Hepatocyte (in vitro differentiated cells): ENCODE data around the gene SLC15A2. TPM values are rescaled to one million over a fixed set of nuclear protein-coding genes. Genes with fewer than 3 reads are reported as not detected.
"Not testable (repeated sequence)": the region's sequence is repeated elsewhere in the genome, so short reads cannot be mapped to it uniquely, and the experiment has no call there.

Experiments used
- DNase-seq: peaks from one replicate; pipeline ENCODE4 v3.0.0-alpha.2; 2016; ENCODE audit warnings: low spot score
- H2AFZ ChIP-seq: fragments of 200-600 bp; sonication (generic); 2 replicates; pipeline ENCODE4 v1.6.0; 2016; ENCODE audit warnings: antibody characterized with exemption, mild to moderate bottlenecking
- H3K27ac ChIP-seq: fragments of 200-600 bp; sonication (generic); 2 replicates; pipeline ENCODE4 v1.5.1; 2016; ENCODE audit warnings: mild to moderate bottlenecking
- H3K27me3 ChIP-seq: fragments of 200-600 bp; sonication (generic); 2 replicates; pipeline ENCODE4 v1.6.1; 2016
- H3K36me3 ChIP-seq: fragments of 200-600 bp; sonication (generic); replicated peaks from 2 replicates; pipeline ENCODE4 v1.5.1; 2016; ENCODE audit warnings: low read depth; ENCODE audit not compliant: insufficient read depth
- H3K4me1 ChIP-seq: fragments of 200-600 bp; sonication (generic); 2 replicates; pipeline ENCODE4 v1.5.1; 2016; ENCODE audit warnings: mild to moderate bottlenecking, moderate library complexity; ENCODE audit not compliant: insufficient read depth
- H3K4me2 ChIP-seq: fragments of 200-600 bp; sonication (generic); 2 replicates; pipeline ENCODE4 v1.6.0; 2016
- H3K4me3 ChIP-seq: fragments of 200-600 bp; sonication (generic); 2 replicates; pipeline ENCODE4 v1.5.1; 2016; ENCODE audit warnings: mild to moderate bottlenecking
- H3K79me2 ChIP-seq: fragments of 200-600 bp; sonication (generic); 2 replicates; pipeline ENCODE4 v1.6.0; 2017; ENCODE audit warnings: mild to moderate bottlenecking
- H3K9me2 ChIP-seq: fragments of 200-600 bp; sonication (generic); replicated peaks from 2 replicates; pipeline ENCODE4 v1.6.0; 2017; ENCODE audit warnings: mild to moderate bottlenecking; ENCODE audit not compliant: insufficient read depth
- H3K9me3 ChIP-seq: fragments of 200-600 bp; sonication (generic); 2 replicates; pipeline ENCODE4 v1.5.1; 2016; ENCODE audit warnings: low read depth, mild to moderate bottlenecking
- H4K20me1 ChIP-seq: fragments of 200-600 bp; sonication (generic); 2 replicates; pipeline ENCODE4 v1.6.0; 2016; ENCODE audit warnings: mild to moderate bottlenecking; ENCODE audit not compliant: insufficient read depth, poor library complexity, severe bottlenecking
- EZH2 ChIP-seq: fragments of 200-600 bp; sonication (generic); IDR thresholded peaks from 2 replicates; pipeline ENCODE4 v1.6.1; 2016; ENCODE audit warnings: antibody characterized with exemption, mild to moderate bottlenecking, borderline replicate concordance
- EZH2phosphoT487 ChIP-seq: fragments of 200-600 bp; sonication (generic); IDR thresholded peaks from one replicate; pipeline ENCODE4 v1.6.1; 2018; ENCODE audit warnings: antibody characterized with exemption, mild to moderate bottlenecking, low read depth, moderate library complexity; ENCODE audit not compliant: unreplicated experiment, severe bottlenecking
- WGBS: methylation state at CpG from one replicate; pipeline ENCODE4 v1.1.6; 2016; ENCODE audit warnings: low lambda C conversion rate; ENCODE audit errors: missing lambda C conversion rate; 5-methylcytosine and 5-hydroxymethylcytosine counted together
- polyA plus RNA-seq: library from polyadenylated mRNA; unstranded; fragments of >200 nt; fragmentation: Nextera tagmentation; extraction: Ambion mirVana; gene quantifications from 2 replicates; pipeline ENCODE4 v1.2.1, GENCODE V29; 2016
- total RNA-seq: library from RNA; depleted of rRNA; stranded (reverse); fragments of >200 nt; gene quantifications from 2 replicates; pipeline ENCODE4 v1.2.3, GENCODE V29; 2014
- TF ChIP-seq, protein P1 (sequence below): fragments of 200-600 bp; sonication (generic); IDR thresholded peaks from 2 replicates; pipeline ENCODE4 v1.5.1; 2016; ENCODE audit warnings: antibody characterized with exemption, mild to moderate bottlenecking; ENCODE audit not compliant: poor library complexity

Gene SLC15A2
- total and polyA plus RNA-seq, 2 experiments from 2014 or later, result 5.4 to 11.2 TPM

DNA sequence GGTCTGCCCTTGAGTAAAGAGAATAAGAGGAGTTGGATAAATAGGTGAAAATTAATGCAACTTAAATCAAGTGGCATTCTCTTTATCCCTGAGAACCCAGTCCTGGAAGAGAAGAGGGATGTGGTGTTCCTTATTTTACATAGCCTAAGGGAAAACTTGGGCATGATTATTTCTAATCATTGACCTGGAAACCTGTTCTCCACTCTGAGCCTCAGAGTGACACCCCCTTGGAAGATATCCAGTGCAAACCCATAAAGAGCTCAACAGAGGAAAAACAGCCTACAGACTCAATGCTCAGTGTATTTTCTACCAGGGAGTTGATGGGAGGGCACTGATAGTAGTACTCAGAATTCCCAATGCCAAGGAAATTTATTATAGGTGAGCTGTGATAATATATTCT is 22.0 kb downstream of the SLC15A2 start:
- no peaks in the 10 kb centered on the region for H4K20me1 ChIP-seq
- no peaks in the 10 kb centered on the region for H3K36me3 ChIP-seq
- TF ChIP-seq EZH2 (no peak), EZH2phosphoT487 (no peak)
- TF ChIP-seq, protein P1, sequence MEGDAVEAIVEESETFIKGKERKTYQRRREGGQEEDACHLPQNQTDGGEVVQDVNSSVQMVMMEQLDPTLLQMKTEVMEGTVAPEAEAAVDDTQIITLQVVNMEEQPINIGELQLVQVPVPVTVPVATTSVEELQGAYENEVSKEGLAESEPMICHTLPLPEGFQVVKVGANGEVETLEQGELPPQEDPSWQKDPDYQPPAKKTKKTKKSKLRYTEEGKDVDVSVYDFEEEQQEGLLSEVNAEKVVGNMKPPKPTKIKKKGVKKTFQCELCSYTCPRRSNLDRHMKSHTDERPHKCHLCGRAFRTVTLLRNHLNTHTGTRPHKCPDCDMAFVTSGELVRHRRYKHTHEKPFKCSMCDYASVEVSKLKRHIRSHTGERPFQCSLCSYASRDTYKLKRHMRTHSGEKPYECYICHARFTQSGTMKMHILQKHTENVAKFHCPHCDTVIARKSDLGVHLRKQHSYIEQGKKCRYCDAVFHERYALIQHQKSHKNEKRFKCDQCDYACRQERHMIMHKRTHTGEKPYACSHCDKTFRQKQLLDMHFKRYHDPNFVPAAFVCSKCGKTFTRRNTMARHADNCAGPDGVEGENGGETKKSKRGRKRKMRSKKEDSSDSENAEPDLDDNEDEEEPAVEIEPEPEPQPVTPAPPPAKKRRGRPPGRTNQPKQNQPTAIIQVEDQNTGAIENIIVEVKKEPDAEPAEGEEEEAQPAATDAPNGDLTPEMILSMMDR, result no peak
- H3K4me3 ChIP-seq, result no peak overlapping the region
- DNase-seq, result no peak
- no peaks in the 10 kb centered on the region for H3K9me3 ChIP-seq
- H3K4me2 ChIP-seq, result no peak overlapping the region
- no peak overlapping the region for H3K27ac ChIP-seq
- no peaks in the 10 kb centered on the region for H3K9me2 ChIP-seq
- H3K4me1 ChIP-seq, result no peaks in the 10 kb centered on the region
- no peaks in the 10 kb centered on the region for H3K79me2 ChIP-seq
- no peak overlapping the region for H2AFZ ChIP-seq
- H3K27me3 ChIP-seq, result no peaks in the 10 kb centered on the region

DNA sequence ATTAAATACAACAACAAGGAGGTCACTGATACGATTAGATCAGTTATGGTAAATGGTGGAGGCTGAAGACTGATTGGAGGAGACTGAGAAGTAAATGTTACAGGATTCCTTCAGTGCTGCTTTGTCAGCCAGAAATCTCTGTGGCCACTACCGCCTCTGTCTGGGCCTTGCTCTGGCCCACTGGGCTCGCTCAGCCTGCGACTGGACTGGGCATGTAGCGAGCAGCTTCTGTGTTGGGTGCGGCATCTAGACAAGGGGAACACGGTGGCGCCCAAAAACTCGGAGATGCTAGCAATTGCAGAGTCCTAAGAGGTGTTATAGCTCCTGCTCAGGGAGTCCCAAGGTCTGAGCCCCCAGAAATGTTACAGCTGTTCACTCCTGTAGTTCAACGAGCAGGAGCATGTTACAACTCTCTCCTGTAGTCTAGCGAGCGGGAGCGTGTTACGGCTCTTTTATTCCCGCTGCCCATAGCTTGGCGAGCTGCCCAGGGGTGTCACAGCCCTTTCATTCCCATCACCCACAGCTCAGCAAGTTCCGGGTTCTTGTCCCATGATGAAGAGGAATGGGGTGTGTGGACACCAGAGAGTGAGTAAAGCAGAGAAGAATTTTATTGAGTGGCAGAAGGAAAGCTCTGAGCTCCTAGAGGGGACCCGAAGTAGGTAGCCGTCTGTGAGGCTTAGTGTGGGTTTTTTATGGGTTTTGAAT is 24.7 kb downstream of the SLC15A2 start:
- Histone ChIP-seq H3K36me3 (no peaks in the 10 kb centered on the region), H3K9me3 (no peaks in the 10 kb centered on the region), H4K20me1 (no peaks in the 10 kb centered on the region), H3K4me2 (no peak overlapping the region), H3K9me2 (no peaks in the 10 kb centered on the region), H3K4me1 (no peaks in the 10 kb centered on the region), H3K4me3 (no peak overlapping the region), H3K27ac (no peak overlapping the region), H3K27me3 (no peaks in the 10 kb centered on the region), H3K79me2 (no peaks in the 10 kb centered on the region), H2AFZ (no peak overlapping the region)
- WGBS, result 78% methylated on average over 19 of the region's 19 CpGs
- TF ChIP-seq, protein P1, result no peak
- no peak for TF ChIP-seq EZH2phosphoT487
- TF ChIP-seq EZH2, result no peak
- DNase-seq, result no peak

DNA sequence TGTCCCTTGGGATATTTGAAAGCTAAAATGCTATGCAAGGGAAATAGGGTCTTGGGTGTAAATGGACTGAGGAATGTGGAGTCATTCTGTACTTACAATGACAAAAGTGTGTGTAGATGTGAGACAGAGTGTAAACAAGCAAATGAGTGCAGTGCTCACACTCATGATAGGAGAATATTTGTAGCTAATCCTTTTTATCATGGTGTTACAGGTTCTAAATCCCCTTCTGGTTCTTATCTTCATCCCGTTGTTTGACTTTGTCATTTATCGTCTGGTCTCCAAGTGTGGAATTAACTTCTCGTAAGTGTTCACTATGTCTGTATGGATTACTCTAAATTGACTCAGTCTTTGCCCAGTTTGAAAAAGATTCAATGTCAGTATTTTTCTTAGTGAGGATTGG is 30.5 kb downstream of the SLC15A2 start:
- Histone ChIP-seq H3K27me3 (no peaks in the 10 kb centered on the region), H3K27ac (peak overlapping the region; percentile 42), H3K4me3 (no peak overlapping the region), H4K20me1 (no peaks in the 10 kb centered on the region), H3K9me3 (no peaks in the 10 kb centered on the region), H3K9me2 (no peaks in the 10 kb centered on the region), H2AFZ (peak overlapping the region; percentile 45), H3K4me2 (peak overlapping the region; percentile 28), H3K36me3 (no peaks in the 10 kb centered on the region), H3K4me1 (no peaks in the 10 kb centered on the region), H3K79me2 (no peaks in the 10 kb centered on the region)
- DNase-seq, result no peak
- TF ChIP-seq EZH2 (no peak), EZH2phosphoT487 (peak; percentile 93)
- 7% methylated on average over 3 of the region's 3 CpGs for WGBS

DNA sequence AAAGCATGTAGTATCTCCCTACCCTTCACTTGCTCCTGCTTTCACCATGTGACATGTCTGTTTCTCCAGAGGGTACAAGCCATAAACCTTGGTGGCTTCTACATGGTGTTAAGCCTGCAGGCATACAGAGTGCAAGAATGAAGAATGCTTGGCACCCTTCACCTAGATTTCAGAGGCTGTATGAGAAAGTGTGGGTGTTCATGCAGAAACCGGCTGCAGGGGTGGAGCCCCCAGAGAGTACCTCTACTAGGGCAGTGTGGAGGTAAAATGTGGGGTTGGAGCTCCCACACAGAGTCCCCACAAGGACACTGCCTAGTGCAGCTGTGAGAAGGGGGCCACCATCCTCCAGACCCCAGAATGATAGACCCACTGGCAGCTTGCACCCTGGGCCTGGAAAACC is 32.2 kb downstream of the SLC15A2 start:
- DNase-seq, result no peak
- no peaks in the 10 kb centered on the region for H3K36me3 ChIP-seq
- no peaks in the 10 kb centered on the region for H3K9me2 ChIP-seq
- H3K4me3 ChIP-seq, result no peak overlapping the region
- no peaks in the 10 kb centered on the region for H3K27me3 ChIP-seq
- no peaks in the 10 kb centered on the region for H3K9me3 ChIP-seq
- H4K20me1 ChIP-seq, result no peaks in the 10 kb centered on the region
- no peak overlapping the region for H2AFZ ChIP-seq
- no peaks in the 10 kb centered on the region for H3K79me2 ChIP-seq
- H3K4me2 ChIP-seq, result no peak overlapping the region
- WGBS, result 0% methylated on average over 1 of the region's 1 CpG
- H3K27ac ChIP-seq, result no peak overlapping the region
- no peaks in the 10 kb centered on the region for H3K4me1 ChIP-seq
- TF ChIP-seq EZH2phosphoT487 (no peak), EZH2 (no peak)
- TF ChIP-seq, protein P1, result no peak

DNA sequence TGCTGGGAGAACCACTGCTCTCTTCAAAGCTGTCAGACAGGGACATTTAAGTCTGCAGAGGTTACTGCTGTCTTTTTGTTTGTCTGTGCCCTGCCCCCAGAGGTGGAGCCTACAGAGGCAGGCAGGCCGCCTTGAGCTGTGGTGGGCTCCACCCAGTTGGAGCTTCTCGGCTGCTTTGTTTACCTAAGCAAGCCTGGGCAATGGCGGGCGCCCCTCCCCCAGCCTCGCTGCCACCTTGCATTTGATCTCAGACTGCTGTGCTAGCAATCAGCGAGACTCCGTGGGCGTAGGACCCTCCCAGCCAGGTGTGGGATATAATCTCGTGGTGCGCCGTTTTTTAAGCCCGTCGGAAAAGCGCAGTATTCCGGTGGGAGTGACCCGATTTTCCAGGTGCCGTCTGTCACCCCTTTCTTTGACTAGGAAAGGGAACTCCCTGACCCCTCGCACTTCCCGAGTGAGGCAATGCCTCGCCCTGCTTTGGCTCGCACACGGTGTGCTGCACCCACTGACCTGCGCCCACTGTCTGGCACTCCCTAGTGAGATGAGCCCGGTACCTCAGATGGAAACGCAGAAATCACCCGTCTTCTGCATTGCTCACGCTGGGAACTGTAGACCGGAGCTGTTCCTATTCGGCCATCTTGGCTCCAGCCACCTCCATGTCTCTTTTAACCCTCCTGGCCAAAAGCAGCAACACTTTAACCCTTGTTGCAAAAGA is 44.1 kb downstream of the SLC15A2 start:
- H3K4me2 ChIP-seq, DNase-seq, H3K79me2 ChIP-seq, H3K36me3 ChIP-seq, H3K4me3 ChIP-seq, H3K27me3 ChIP-seq, H3K27ac ChIP-seq, H3K9me2 ChIP-seq, H3K9me3 ChIP-seq, H4K20me1 ChIP-seq, H2AFZ ChIP-seq, H3K4me1 ChIP-seq: not testable (repeated sequence)
- 80% methylated on average over 25 of the region's 29 CpGs for WGBS
